ENCODE data around the gene ING1. TPM values are rescaled to one million over a fixed set of nuclear protein-coding genes. Genes with fewer than 3 reads are reported as not detected.
A peak's percentile ranks its signal among the peaks of the same experiment; 100 is the strongest.

Gene ING1
- total RNA-seq, 6 donors from 2014 or later, result 11.8 to 31.4 (median 17.9) TPM

- peak overlapping the region; percentile 98 to 100 (median 99) for H3K27ac ChIP-seq
- peak overlapping the region; percentile 76 to 91 (median 82) for H3K4me3 ChIP-seq
- no peaks in the 10 kb centered on the region for H3K9me3 ChIP-seq
- no peaks in the 10 kb centered on the region for H3K27me3 ChIP-seq
- ATAC-seq (ENCODE audit: low FRiP score in 2 of 2) (peak; percentile 79 to 94), DNase-seq (peak; percentile 97 to 98)
- TF ChIP-seq POLR2AphosphoS5 (IDR thresholded peaks at IDR 0.05), result peak; percentile 44 to 54
- no peak for TF ChIP-seq EP300 (IDR thresholded peaks at IDR 0.05)
- TF ChIP-seq POLR2A (IDR thresholded peaks at IDR 0.05), result peak; percentile 24 to 89 (median 66)
- TF ChIP-seq, protein P1, sequence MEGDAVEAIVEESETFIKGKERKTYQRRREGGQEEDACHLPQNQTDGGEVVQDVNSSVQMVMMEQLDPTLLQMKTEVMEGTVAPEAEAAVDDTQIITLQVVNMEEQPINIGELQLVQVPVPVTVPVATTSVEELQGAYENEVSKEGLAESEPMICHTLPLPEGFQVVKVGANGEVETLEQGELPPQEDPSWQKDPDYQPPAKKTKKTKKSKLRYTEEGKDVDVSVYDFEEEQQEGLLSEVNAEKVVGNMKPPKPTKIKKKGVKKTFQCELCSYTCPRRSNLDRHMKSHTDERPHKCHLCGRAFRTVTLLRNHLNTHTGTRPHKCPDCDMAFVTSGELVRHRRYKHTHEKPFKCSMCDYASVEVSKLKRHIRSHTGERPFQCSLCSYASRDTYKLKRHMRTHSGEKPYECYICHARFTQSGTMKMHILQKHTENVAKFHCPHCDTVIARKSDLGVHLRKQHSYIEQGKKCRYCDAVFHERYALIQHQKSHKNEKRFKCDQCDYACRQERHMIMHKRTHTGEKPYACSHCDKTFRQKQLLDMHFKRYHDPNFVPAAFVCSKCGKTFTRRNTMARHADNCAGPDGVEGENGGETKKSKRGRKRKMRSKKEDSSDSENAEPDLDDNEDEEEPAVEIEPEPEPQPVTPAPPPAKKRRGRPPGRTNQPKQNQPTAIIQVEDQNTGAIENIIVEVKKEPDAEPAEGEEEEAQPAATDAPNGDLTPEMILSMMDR (IDR thresholded peaks at IDR 0.05), result peak in 4 of 6 experiments; percentile 2 to 43 (median 21)
- peaks cover 0 to 15% (median 7%) of the 10 kb centered on the region in 4 donors for H3K36me3 ChIP-seq
- WGBS, 2 donors, result 0 to 1% methylated on average over 12 to 60 of the region's 74 CpGs
- H3K4me1 ChIP-seq, result peaks cover 21 to 30% (median 28%) of the 10 kb centered on the region in 4 donors
Measured at GRCh38 chr13:110715395-110716246, 2.1 kb downstream of the ING1 start.

GRCh38 chr13:110716247-110716515, 2.7 kb downstream of the ING1 start:
- DNase-seq, result peak; percentile 42 to 79
- peak overlapping the region; percentile 76 to 91 (median 78) for H3K4me3 ChIP-seq
- ATAC-seq (ENCODE audit: low FRiP score in 2 of 2), result no peak
- TF ChIP-seq POLR2A (IDR thresholded peaks at IDR 0.05), result no peak
- TF ChIP-seq, protein P1 (IDR thresholded peaks at IDR 0.05), result no peak
- TF ChIP-seq POLR2AphosphoS5 (IDR thresholded peaks at IDR 0.05), result no peak
- no peak for TF ChIP-seq EP300 (IDR thresholded peaks at IDR 0.05)
- 0 to 1% methylated on average over 5 to 12 of the region's 12 CpGs for WGBS, 2 donors
- peaks cover 0 to 20% (median 10%) of the 10 kb centered on the region in 4 donors for H3K36me3 ChIP-seq
- H3K4me1 ChIP-seq, result peaks cover 19 to 29% (median 27%) of the 10 kb centered on the region in 4 donors
- peak overlapping the region; percentile 91 to 99 (median 94) for H3K27ac ChIP-seq
- H3K9me3 ChIP-seq, result no peaks in the 10 kb centered on the region
- no peaks in the 10 kb centered on the region for H3K27me3 ChIP-seq

GRCh38 chr13:110719036-110719710, 5.7 kb downstream of the ING1 start:
- DNase-seq, result peak in 1 of 2 donors; percentile 87
- Histone ChIP-seq H3K4me1 (peaks cover 12 to 23% (median 21%) of the 10 kb centered on the region in 4 donors), H3K36me3 (peaks cover 0 to 24% (median 10%) of the 10 kb centered on the region in 4 donors), H3K9me3 (no peaks in the 10 kb centered on the region), H3K27me3 (no peaks in the 10 kb centered on the region), H3K27ac (no peak overlapping the region), H3K4me3 (no peak overlapping the region)
- TF ChIP-seq, protein P1 (IDR thresholded peaks at IDR 0.05), result no peak
- TF ChIP-seq EP300 (IDR thresholded peaks at IDR 0.05) (no peak), POLR2A (IDR thresholded peaks at IDR 0.05) (no peak), POLR2AphosphoS5 (IDR thresholded peaks at IDR 0.05) (no peak)
- 96 to 98% methylated on average over 54 to 61 of the region's 61 CpGs for WGBS, 2 donors
- no peak for ATAC-seq (ENCODE audit: low FRiP score in 2 of 2)

DNA sequence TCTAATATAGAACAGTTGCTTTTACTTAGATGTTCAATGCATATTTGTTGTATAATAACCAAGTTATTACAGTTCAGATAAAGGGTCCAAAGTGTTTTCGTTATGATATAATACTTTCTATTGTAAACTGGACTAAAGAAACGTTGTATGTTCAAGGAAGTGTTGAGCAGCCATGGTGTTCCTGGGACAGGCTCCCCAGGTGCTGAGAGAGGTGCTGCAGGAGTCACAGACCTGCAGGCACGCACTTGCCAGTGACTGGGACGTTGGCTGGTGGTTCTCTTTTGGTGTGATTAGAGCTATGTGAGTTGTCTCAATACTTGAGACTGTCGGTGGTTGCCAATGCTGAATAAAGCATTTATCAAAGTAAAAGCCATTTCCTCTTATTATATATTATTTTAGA, 9.5 kb downstream of the ING1 start:
- Histone ChIP-seq H3K4me1 (peaks cover 0 to 5% (median 4%) of the 10 kb centered on the region in 4 donors), H3K4me3 (no peak overlapping the region), H3K27me3 (no peaks in the 10 kb centered on the region), H3K36me3 (peaks cover 0 to 24% (median 10%) of the 10 kb centered on the region in 4 donors), H3K9me3 (no peaks in the 10 kb centered on the region), H3K27ac (no peak overlapping the region)
- WGBS, 2 donors, result 57 to 59% methylated on average over 5 of the region's 5 CpGs
- TF ChIP-seq POLR2AphosphoS5 (IDR thresholded peaks at IDR 0.05), result no peak
- TF ChIP-seq, protein P1 (IDR thresholded peaks at IDR 0.05), result no peak
- no peak for TF ChIP-seq EP300 (IDR thresholded peaks at IDR 0.05)
- no peak for TF ChIP-seq POLR2A (IDR thresholded peaks at IDR 0.05)
- no peak for ATAC-seq (ENCODE audit: low FRiP score in 2 of 2)
- no peak for DNase-seq

All from upper lobe of left lung (tissue), 6 donors.